IPS-20b (cell line): ENCODE measurements around the gene PWP2.

Experiments used
- H3K27ac ChIP-seq: one replicate; pipeline ENCODE4 v1.5.1; 2013; ENCODE audit warnings: low read length
- H3K27me3 ChIP-seq: 2 replicates; pipeline ENCODE4 v1.6.1; 2013; ENCODE audit warnings: mild to moderate bottlenecking, low read length, inconsistent platforms; ENCODE audit not compliant: insufficient read depth
- H3K36me3 ChIP-seq: 2 replicates; pipeline ENCODE4 v1.6.1; 2013; ENCODE audit warnings: low read depth, mild to moderate bottlenecking, inconsistent platforms, low read length, moderate library complexity; ENCODE audit not compliant: insufficient read depth
- H3K4me1 ChIP-seq: 2 replicates; pipeline ENCODE4 v1.6.1; 2013; ENCODE audit warnings: mild to moderate bottlenecking, control low read depth, inconsistent platforms, low read length, moderate library complexity; ENCODE audit not compliant: insufficient read depth
- H3K4me3 ChIP-seq: 2 replicates; pipeline ENCODE4 v1.5.1; 2013; ENCODE audit warnings: mild to moderate bottlenecking, low read length, inconsistent platforms
- H3K9ac ChIP-seq: 2 replicates; pipeline ENCODE4 v1.6.1; 2013; ENCODE audit warnings: low read depth, mild to moderate bottlenecking, inconsistent platforms, low read length, moderate library complexity
- H3K9me3 ChIP-seq: 2 replicates; pipeline ENCODE4 v1.6.1; 2013; ENCODE audit warnings: mild to moderate bottlenecking, low read depth, low read length, inconsistent platforms; ENCODE audit not compliant: insufficient read depth

PWP2 gene

GRCh38 chr21:44084496-44085241 lies 22.5 kb upstream of the PWP2 start:
- Histone ChIP-seq H3K9me3 (no peaks in the 10 kb centered on the region), H3K27me3 (no peaks in the 10 kb centered on the region), H3K36me3 (peaks cover 96% of the 10 kb centered on the region), H3K27ac (no peak overlapping the region), H3K4me3 (no peak overlapping the region), H3K9ac (no peak overlapping the region), H3K4me1 (no peaks in the 10 kb centered on the region)

GRCh38 chr21:44085491-44086321 lies 21.5 kb upstream of the PWP2 start:
- peaks cover 95% of the 10 kb centered on the region for H3K36me3 ChIP-seq
- H3K9ac ChIP-seq = no peak overlapping the region
- H3K9me3 ChIP-seq = no peaks in the 10 kb centered on the region
- no peak overlapping the region for H3K4me3 ChIP-seq
- no peak overlapping the region for H3K27ac ChIP-seq
- H3K4me1 ChIP-seq = no peaks in the 10 kb centered on the region
- no peaks in the 10 kb centered on the region for H3K27me3 ChIP-seq

- Histone ChIP-seq H3K9me3 (no peaks in the 10 kb centered on the region), H3K4me1 (no peaks in the 10 kb centered on the region), H3K4me3 (no peak overlapping the region), H3K27ac (no peak overlapping the region), H3K27me3 (no peaks in the 10 kb centered on the region), H3K9ac (no peak overlapping the region), H3K36me3 (peaks cover 89% of the 10 kb centered on the region)
Measured at GRCh38 chr21:44086636-44087425, 20.4 kb upstream of the PWP2 start.

- Histone ChIP-seq H3K27ac (no peak overlapping the region), H3K27me3 (no peaks in the 10 kb centered on the region), H3K9me3 (no peaks in the 10 kb centered on the region), H3K36me3 (peaks cover 87% of the 10 kb centered on the region), H3K4me1 (no peaks in the 10 kb centered on the region), H3K4me3 (no peak overlapping the region), H3K9ac (no peak overlapping the region)
Measured at GRCh38 chr21:44087426-44088400, 19.5 kb upstream of the PWP2 start.

- H3K4me3 ChIP-seq = no peak overlapping the region
- H3K36me3 ChIP-seq = peaks cover 86% of the 10 kb centered on the region
- H3K4me1 ChIP-seq = no peaks in the 10 kb centered on the region
- H3K9me3 ChIP-seq = no peaks in the 10 kb centered on the region
- no peak overlapping the region for H3K9ac ChIP-seq
- H3K27ac ChIP-seq = no peak overlapping the region
- no peaks in the 10 kb centered on the region for H3K27me3 ChIP-seq
Measured at GRCh38 chr21:44088401-44088780, 18.8 kb upstream of the PWP2 start.

- no peaks in the 10 kb centered on the region for H3K4me1 ChIP-seq
- H3K36me3 ChIP-seq = peaks cover 86% of the 10 kb centered on the region
- no peak overlapping the region for H3K4me3 ChIP-seq
- no peak overlapping the region for H3K27ac ChIP-seq
- no peaks in the 10 kb centered on the region for H3K9me3 ChIP-seq
- no peaks in the 10 kb centered on the region for H3K27me3 ChIP-seq
- no peak overlapping the region for H3K9ac ChIP-seq
Measured at GRCh38 chr21:44089001-44089911, 17.9 kb upstream of the PWP2 start.

GRCh38 chr21:44090325-44090724 lies 16.9 kb upstream of the PWP2 start:
- Histone ChIP-seq H3K9me3 (no peaks in the 10 kb centered on the region), H3K27me3 (no peaks in the 10 kb centered on the region), H3K4me3 (no peak overlapping the region), H3K27ac (no peak overlapping the region), H3K36me3 (peaks cover 80% of the 10 kb centered on the region), H3K9ac (no peak overlapping the region), H3K4me1 (no peaks in the 10 kb centered on the region)

- Histone ChIP-seq H3K9me3 (no peaks in the 10 kb centered on the region), H3K27ac (no peak overlapping the region), H3K4me3 (no peak overlapping the region), H3K9ac (no peak overlapping the region), H3K4me1 (no peaks in the 10 kb centered on the region), H3K36me3 (peaks cover 62% of the 10 kb centered on the region), H3K27me3 (no peaks in the 10 kb centered on the region)
Measured at GRCh38 chr21:44092211-44092610, 15.0 kb upstream of the PWP2 start.

GRCh38 chr21:44093761-44094160 lies 13.4 kb upstream of the PWP2 start:
- no peaks in the 10 kb centered on the region for H3K27me3 ChIP-seq
- no peak overlapping the region for H3K4me3 ChIP-seq
- peaks cover 48% of the 10 kb centered on the region for H3K36me3 ChIP-seq

GRCh38 chr21:44094832-44095231 lies 12.4 kb upstream of the PWP2 start:
- H3K9me3 ChIP-seq = no peaks in the 10 kb centered on the region
- H3K4me3 ChIP-seq = no peak overlapping the region
- no peaks in the 10 kb centered on the region for H3K27me3 ChIP-seq
- no peak overlapping the region for H3K27ac ChIP-seq
- H3K36me3 ChIP-seq = peaks cover 38% of the 10 kb centered on the region
- no peak overlapping the region for H3K9ac ChIP-seq
- no peaks in the 10 kb centered on the region for H3K4me1 ChIP-seq

More at GRCh38 chr21:44093761-44094160, 13.4 kb upstream of the PWP2 start:
- no peaks in the 10 kb centered on the region for H3K4me1 ChIP-seq
- H3K9me3 ChIP-seq = no peaks in the 10 kb centered on the region
- no peak overlapping the region for H3K27ac ChIP-seq
- H3K9ac ChIP-seq = no peak overlapping the region
